Ascending aorta (tissue), 2 donors: ENCODE measurements around the gene GRM1. TPM values are rescaled to one million over a fixed set of nuclear protein-coding genes. Genes with fewer than 3 reads are reported as not detected.
"Not testable (repeated sequence)": the region's sequence is repeated elsewhere in the genome, so short reads cannot be mapped to it uniquely, and the experiment has no call there.

Experiments
- DNase-seq, 2 donors: peaks; one replicate each; pipeline ENCODE4 v3.0.0-alpha.2; 2019; ENCODE audit warnings: low spot score in 2 of 2
- H3K27ac ChIP-seq, 2 donors: fragments of 200-600 bp; sonication (generic); one replicate each; pipeline ENCODE4 v1.5.1; 2016 to 2017; ENCODE audit warnings: mild to moderate bottlenecking in 1 of 2
- H3K27me3 ChIP-seq: fragments of 200-600 bp; sonication (generic); one replicate; pipeline ENCODE4 v1.5.1; 2017
- H3K36me3 ChIP-seq, 2 donors: fragments of 200-600 bp; sonication (generic); one replicate each; pipeline ENCODE4 v1.5.1; 2016
- H3K4me1 ChIP-seq, 2 donors: fragments of 200-600 bp; sonication (generic); one replicate each; pipeline ENCODE4 v1.5.1; 2016 to 2017; ENCODE audit warnings: mild to moderate bottlenecking in 1 of 2
- H3K4me3 ChIP-seq, 2 donors: fragments of 200-600 bp; sonication (generic); one replicate each; pipeline ENCODE4 v1.5.1; 2016 to 2017; ENCODE audit warnings: mild to moderate bottlenecking in 1 of 2
- H3K9me3 ChIP-seq, 2 donors: fragments of 200-600 bp; sonication (generic); one replicate each; pipeline ENCODE4 v1.5.1; 2016
- intact Hi-C: fragments of 100-400 bp; cut with DNase I; formaldehyde crosslinking; loops from one replicate; pipeline ENCODE4 v1.15.1; 2023
- total RNA-seq: library from RNA; depleted of rRNA; stranded (reverse); fragments of >200 nt; gene quantifications from one replicate; pipeline ENCODE4 v1.1.0, GENCODE V29; 2016
- TF ChIP-seq, protein P1 (sequence below), 3 experiments: fragments of 200-600 bp in 2 of 3; fragments of 450-650 bp in 1 of 3; sonication (generic) in 2 of 3; IDR thresholded peaks; one replicate each; pipeline ENCODE4 v1.5.1; 2016 to 2019; ENCODE audit warnings: antibody characterized with exemption in 3 of 3, mild to moderate bottlenecking in 1 of 3, moderate library complexity in 1 of 3

The GRM1 gene
- total RNA-seq, 1 donor from 2014 or later = not detected

- no peaks in the 10 kb centered on the region for H3K4me1 ChIP-seq
- H3K27ac ChIP-seq = no peak overlapping the region
- intact Hi-C loops = no loop called here
- no peak overlapping the region for H3K4me3 ChIP-seq
- TF ChIP-seq, protein P1, sequence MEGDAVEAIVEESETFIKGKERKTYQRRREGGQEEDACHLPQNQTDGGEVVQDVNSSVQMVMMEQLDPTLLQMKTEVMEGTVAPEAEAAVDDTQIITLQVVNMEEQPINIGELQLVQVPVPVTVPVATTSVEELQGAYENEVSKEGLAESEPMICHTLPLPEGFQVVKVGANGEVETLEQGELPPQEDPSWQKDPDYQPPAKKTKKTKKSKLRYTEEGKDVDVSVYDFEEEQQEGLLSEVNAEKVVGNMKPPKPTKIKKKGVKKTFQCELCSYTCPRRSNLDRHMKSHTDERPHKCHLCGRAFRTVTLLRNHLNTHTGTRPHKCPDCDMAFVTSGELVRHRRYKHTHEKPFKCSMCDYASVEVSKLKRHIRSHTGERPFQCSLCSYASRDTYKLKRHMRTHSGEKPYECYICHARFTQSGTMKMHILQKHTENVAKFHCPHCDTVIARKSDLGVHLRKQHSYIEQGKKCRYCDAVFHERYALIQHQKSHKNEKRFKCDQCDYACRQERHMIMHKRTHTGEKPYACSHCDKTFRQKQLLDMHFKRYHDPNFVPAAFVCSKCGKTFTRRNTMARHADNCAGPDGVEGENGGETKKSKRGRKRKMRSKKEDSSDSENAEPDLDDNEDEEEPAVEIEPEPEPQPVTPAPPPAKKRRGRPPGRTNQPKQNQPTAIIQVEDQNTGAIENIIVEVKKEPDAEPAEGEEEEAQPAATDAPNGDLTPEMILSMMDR (IDR thresholded peaks at IDR 0.05) = no peak
- no peak for DNase-seq
- no peaks in the 10 kb centered on the region for H3K36me3 ChIP-seq
- no peaks in the 10 kb centered on the region for H3K9me3 ChIP-seq
- no peaks in the 10 kb centered on the region for H3K27me3 ChIP-seq
Measured at GRCh38 chr6:146267946-146268345, 239.1 kb downstream of the GRM1 start.

DNA sequence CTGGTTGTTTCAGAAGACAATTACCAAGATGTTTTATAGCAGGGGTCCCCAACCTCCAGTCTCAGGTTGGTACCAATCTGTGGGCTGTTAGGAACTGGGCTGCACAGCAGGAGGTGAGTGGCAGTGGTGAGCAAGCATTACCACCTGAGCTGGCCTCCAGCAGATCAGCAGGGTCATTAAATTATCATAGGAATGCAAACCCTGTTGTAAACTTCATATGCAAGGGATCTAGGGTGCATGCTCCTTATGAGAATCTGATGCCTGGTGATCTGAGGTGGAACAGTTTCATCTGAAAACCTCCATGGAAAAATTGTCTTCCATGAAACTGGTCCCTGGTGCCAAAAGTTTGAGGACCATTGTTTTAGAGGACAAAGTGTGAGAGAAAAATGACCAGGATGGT, 240.6 kb downstream of the GRM1 start:
- no peaks in the 10 kb centered on the region for H3K27me3 ChIP-seq
- H3K9me3 ChIP-seq = no peaks in the 10 kb centered on the region
- intact Hi-C loops = no loop called here
- no peaks in the 10 kb centered on the region for H3K36me3 ChIP-seq
- no peak overlapping the region for H3K4me3 ChIP-seq
- no peaks in the 10 kb centered on the region for H3K4me1 ChIP-seq
- DNase-seq = no peak
- TF ChIP-seq, protein P1 (IDR thresholded peaks at IDR 0.05) = no peak
- no peak overlapping the region for H3K27ac ChIP-seq

GRCh38 chr6:146271163-146271562, 242.3 kb downstream of the GRM1 start:
- H3K27me3 ChIP-seq, H3K9me3 ChIP-seq, DNase-seq, intact Hi-C loops, H3K27ac ChIP-seq, H3K36me3 ChIP-seq, H3K4me1 ChIP-seq, H3K4me3 ChIP-seq: not testable (repeated sequence)

GRCh38 chr6:146273490-146273889, 244.6 kb downstream of the GRM1 start:
- DNase-seq = no peak
- Histone ChIP-seq H3K4me1 (no peaks in the 10 kb centered on the region), H3K27ac (no peak overlapping the region), H3K4me3 (no peak overlapping the region), H3K9me3 (no peaks in the 10 kb centered on the region), H3K36me3 (no peaks in the 10 kb centered on the region), H3K27me3 (no peaks in the 10 kb centered on the region)
- TF ChIP-seq, protein P1 (IDR thresholded peaks at IDR 0.05) = no peak
- intact Hi-C loops = no loop called here

DNA sequence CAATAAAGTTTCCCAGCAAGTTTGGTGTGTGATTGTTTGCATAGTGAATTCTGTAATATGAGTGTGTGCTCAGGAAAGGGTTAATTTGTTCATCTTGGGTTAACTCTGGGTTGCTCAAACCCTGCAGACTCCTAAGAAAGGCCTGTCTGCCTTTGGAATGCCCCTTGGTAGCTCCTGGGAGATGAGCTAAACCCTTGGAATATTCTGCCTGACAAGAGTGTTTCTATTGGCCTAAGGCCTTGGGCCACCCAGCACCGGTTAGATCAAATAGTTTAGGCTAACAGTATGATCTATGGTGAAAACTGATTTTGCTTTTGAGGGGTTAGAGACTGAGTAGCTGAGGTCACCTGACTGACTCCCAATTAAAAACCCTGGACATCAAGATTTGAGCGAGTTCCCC, 248.3 kb downstream of the GRM1 start:
- H3K36me3 ChIP-seq = no peaks in the 10 kb centered on the region
- intact Hi-C loops = no loop called here
- no peaks in the 10 kb centered on the region for H3K4me1 ChIP-seq
- no peak overlapping the region for H3K4me3 ChIP-seq
- H3K27me3 ChIP-seq = no peaks in the 10 kb centered on the region
- no peaks in the 10 kb centered on the region for H3K9me3 ChIP-seq
- TF ChIP-seq, protein P1 (IDR thresholded peaks at IDR 0.05) = no peak
- no peak overlapping the region for H3K27ac ChIP-seq
- no peak for DNase-seq

DNA sequence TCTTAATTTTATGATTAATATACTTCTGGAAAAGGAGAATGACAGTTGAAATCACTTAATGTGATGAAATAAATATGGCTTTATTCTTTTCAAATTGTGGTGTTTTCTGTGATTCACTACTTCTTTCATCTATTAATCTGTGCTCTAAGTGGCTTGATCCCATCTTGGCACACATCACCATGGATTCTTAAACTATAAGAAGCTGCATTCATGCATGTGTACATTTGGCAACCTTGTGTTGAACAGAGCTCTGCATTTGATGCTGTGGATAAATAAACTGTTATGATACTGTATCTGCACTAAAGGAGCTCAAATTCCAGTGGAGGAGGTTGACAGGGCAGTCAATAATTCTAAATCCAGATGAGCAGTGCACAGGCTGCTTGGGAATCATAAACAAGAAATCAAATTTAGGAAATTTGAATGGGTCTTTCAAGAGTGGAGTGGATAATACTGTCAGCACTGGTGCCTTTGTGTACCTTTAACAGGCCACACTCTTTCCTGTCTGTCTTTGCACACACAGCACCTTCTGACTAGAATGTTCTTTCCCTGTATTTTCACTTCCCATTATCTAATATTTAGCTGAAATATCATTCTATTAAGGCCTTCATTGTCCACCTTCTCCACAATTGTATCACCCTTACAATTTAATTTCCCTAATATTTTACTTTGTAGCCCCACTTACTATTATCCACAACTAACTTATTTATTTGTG, 252.9 kb downstream of the GRM1 start:
- H3K36me3 ChIP-seq = no peaks in the 10 kb centered on the region
- intact Hi-C loops = no loop called here
- H3K9me3 ChIP-seq = no peaks in the 10 kb centered on the region
- DNase-seq = no peak
- H3K4me1 ChIP-seq = no peaks in the 10 kb centered on the region
- no peak overlapping the region for H3K27ac ChIP-seq
- TF ChIP-seq, protein P1 (IDR thresholded peaks at IDR 0.05) = no peak
- no peaks in the 10 kb centered on the region for H3K27me3 ChIP-seq
- no peak overlapping the region for H3K4me3 ChIP-seq
